SK-N-SH (cell line): ENCODE measurements around the gene STYK1. TPM values are rescaled to one million over a fixed set of nuclear protein-coding genes. Genes with fewer than 3 reads are reported as not detected.

Experiments used
- CTCF ChIA-PET: fragments of 300-600, 350-600 bp; formaldehyde crosslinking; extraction: SDS; loops from one replicate; lab custom pipeline; 2021; lab: Yijun Ruan, JAX
- POLR2A ChIA-PET: fragments of 350-600 bp; sonication (Branson Sonifier 250); formaldehyde crosslinking; extraction: SDS; loops from one replicate; lab custom pipeline; 2020; ENCODE audit warnings: antibody characterized with exemption, inconsistent platforms; lab: Yijun Ruan, JAX
- DNase-seq: peaks from one replicate; pipeline ENCODE4 v3.0.0; 2012
- H2AFZ ChIP-seq: fragments of 200-600 bp; sonication (generic); 2 replicates; pipeline ENCODE4 v1.8.1; 2016; ENCODE audit warnings: antibody characterized with exemption, mild to moderate bottlenecking, low read depth
- H3F3A ChIP-seq: fragments of 200-600 bp; sonication (generic); replicated peaks from 2 replicates; pipeline ENCODE3; 2016; ENCODE audit warnings: antibody characterized with exemption, mild to moderate bottlenecking; ENCODE audit not compliant: insufficient read depth
- H3K27ac ChIP-seq, 2 experiments: fragments of 200-500 bp in 1 of 2; fragments of 200-600 bp in 1 of 2; sonication (Bioruptor generic) in 1 of 2; sonication (generic), shearing (Covaris generic) in 1 of 2; 2 replicates each; pipeline versions ENCODE4 v1.5.1 to v1.6.1; 2014 to 2016; ENCODE audit warnings: low read depth in 2 of 2, inconsistent platforms in 1 of 2, low read length in 1 of 2, mild to moderate bottlenecking in 1 of 2, mixed read lengths in 1 of 2
- H3K27me3 ChIP-seq: fragments of 200-600 bp; sonication (generic), shearing (Covaris generic); 2 replicates; pipeline ENCODE4 v1.6.1; 2016; ENCODE audit warnings: mixed run types; ENCODE audit not compliant: insufficient read depth
- H3K36me3 ChIP-seq, 2 experiments: fragments of 200-500 bp in 1 of 2; fragments of 200-600 bp in 1 of 2; sonication (Bioruptor generic) in 1 of 2; sonication (generic) in 1 of 2; replicated peaks in 1 of 2; 2 replicates each; pipeline versions ENCODE3 to v1.5.1; 2014 to 2016; ENCODE audit warnings: low read length in 1 of 2, mild to moderate bottlenecking in 1 of 2; ENCODE audit not compliant: insufficient read depth in 2 of 2, control insufficient read depth in 1 of 2
- H3K4me1 ChIP-seq, 2 experiments: fragments of 200-500 bp in 1 of 2; fragments of 200-600 bp in 1 of 2; sonication (Bioruptor generic) in 1 of 2; sonication (generic), shearing (Covaris generic) in 1 of 2; 2 replicates each; pipeline versions ENCODE4 v1.5.1 to v1.6.1; 2014 to 2016; ENCODE audit warnings: low read depth in 1 of 2, low read length in 1 of 2, mixed run types in 1 of 2; ENCODE audit not compliant: insufficient read depth in 2 of 2, control insufficient read depth in 1 of 2
- H3K4me2 ChIP-seq: fragments of 200-600 bp; sonication (generic), shearing (Covaris generic); 2 replicates; pipeline ENCODE4 v1.6.1; 2017; ENCODE audit warnings: mixed run types
- H3K4me3 ChIP-seq, 2 experiments: fragments of 200-500 bp in 1 of 2; fragments of 200-600 bp in 1 of 2; sonication (Bioruptor generic) in 1 of 2; sonication (generic), shearing (Covaris generic) in 1 of 2; 2 replicates each; pipeline versions ENCODE4 v1.5.1 to v1.8.1; 2014 to 2016; ENCODE audit warnings: low read depth in 2 of 2, inconsistent platforms in 1 of 2, low read length in 1 of 2, mild to moderate bottlenecking in 1 of 2, mixed read lengths in 1 of 2, moderate library complexity in 1 of 2
- H3K79me2 ChIP-seq: fragments of 200-600 bp; sonication (generic); 2 replicates; pipeline ENCODE4 v1.8.1; 2017; ENCODE audit warnings: mild to moderate bottlenecking; ENCODE audit not compliant: insufficient read depth
- H3K9ac ChIP-seq: fragments of 200-600 bp; sonication (generic); 2 replicates; pipeline ENCODE4 v1.6.1; 2017; ENCODE audit warnings: mixed run types
- H3K9me2 ChIP-seq: fragments of 200-600 bp; sonication (generic); 2 replicates; pipeline ENCODE4 v1.6.1; 2017; ENCODE audit warnings: mixed run types
- H3K9me3 ChIP-seq: fragments of 200-600 bp; sonication (generic); 2 replicates; pipeline ENCODE4 v1.6.1; 2017; ENCODE audit warnings: mixed run types, mild to moderate bottlenecking, moderate library complexity
- H4K20me1 ChIP-seq: fragments of 200-600 bp; sonication (generic); 2 replicates; pipeline ENCODE4 v1.6.1; 2017; ENCODE audit warnings: mild to moderate bottlenecking, mixed run types; ENCODE audit not compliant: insufficient read depth
- ELF1 ChIP-seq: IDR thresholded peaks from 2 replicates; pipeline ENCODE4 v1.4.0; 2012
- FOXM1 ChIP-seq: IDR thresholded peaks from 2 replicates; pipeline ENCODE4 v1.4.0; 2012; ENCODE audit warnings: low read depth, mild to moderate bottlenecking
- IRF3 ChIP-seq: fragments of 150-350 bp; IDR thresholded peaks from 2 replicates; pipeline ENCODE4 v1.6.1; 2016; ENCODE audit warnings: mild to moderate bottlenecking, low read depth, low read length
- MAX ChIP-seq: IDR thresholded peaks from 2 replicates; pipeline ENCODE4 v1.4.0; 2012; ENCODE audit warnings: low read depth
- NFIC ChIP-seq: IDR thresholded peaks from 2 replicates; pipeline ENCODE4 v1.4.0; 2012; ENCODE audit warnings: borderline replicate concordance
- PBX3 ChIP-seq: IDR thresholded peaks from 2 replicates; pipeline ENCODE4; 2012
- REST ChIP-seq: IDR thresholded peaks from 2 replicates; pipeline ENCODE4 v1.6.1; 2012; ENCODE audit warnings: mild to moderate bottlenecking, low read depth, low read length, moderate library complexity
- RXRA ChIP-seq: IDR thresholded peaks from 2 replicates; pipeline ENCODE4 v1.4.0; 2012; ENCODE audit warnings: low read depth, mild to moderate bottlenecking, borderline replicate concordance
- SMC3 ChIP-seq: IDR thresholded peaks from 2 replicates; pipeline ENCODE4 v1.6.1; 2012; ENCODE audit warnings: low read depth, low read length, improper control_type of control experiment
- TEAD4 ChIP-seq: IDR thresholded peaks from 2 replicates; pipeline ENCODE4 v1.4.0; 2012; ENCODE audit warnings: mild to moderate bottlenecking, borderline replicate concordance; ENCODE audit not compliant: insufficient read depth
- USF1 ChIP-seq: IDR thresholded peaks from 2 replicates; pipeline ENCODE4 v1.4.0; 2012; ENCODE audit warnings: low read depth, borderline replicate concordance
- ZBTB33 ChIP-seq: IDR thresholded peaks from 2 replicates; pipeline ENCODE4 v1.4.0; 2012; ENCODE audit warnings: low read depth, borderline replicate concordance
- WGBS: methylation state at CpG from one replicate; pipeline ENCODE4 v1.1.6; 2017; ENCODE audit warnings: low lambda C conversion rate; 5-methylcytosine and 5-hydroxymethylcytosine counted together
- polyA plus RNA-seq, 3 experiments: library from polyadenylated mRNA; depleted of rRNA; stranded (reverse); fragments of >200 nt; gene quantifications; 2 replicates each; pipeline ENCODE4 v1.2.3, GENCODE V29; 2012

The STYK1 gene
- polyA plus RNA-seq, 1 of the 3 experiments (the other 2 are of a cell fraction): not detected

- H2AFZ ChIP-seq: no peak overlapping the region
- no peaks in the 10 kb centered on the region; a peak in 1 of 4 replicates for H3K4me1 ChIP-seq
- H3K9me2 ChIP-seq: no peaks in the 10 kb centered on the region
- CTCF ChIA-PET: interaction anchor here (1.2 kb wide), 1 partner anchor 9 kb away, joined by 3 read pairs; no protein-coding TSS in a partner anchor
- peak overlapping the region; percentile 58; the same call in 1 of the 2 replicates for H3K4me2 ChIP-seq
- peak overlapping the region; percentile 23; the same call in 1 of the 2 replicates for H3K9ac ChIP-seq
- H3K79me2 ChIP-seq: no peaks in the 10 kb centered on the region
- TF ChIP-seq ELF1: no peak
- TF ChIP-seq USF1: no peak
- no peak for TF ChIP-seq NFIC
- no peak for TF ChIP-seq ZBTB33
- TF ChIP-seq SMC3: no peak
- no peak for TF ChIP-seq IRF3
- H3F3A ChIP-seq: no peaks in the 10 kb centered on the region
- POLR2A ChIA-PET: no interaction called here
- no peaks in the 10 kb centered on the region for H3K9me3 ChIP-seq
- DNase-seq: peak; percentile 23
- H3K27ac ChIP-seq: peak overlapping the region in 1 of 2 experiments; percentile 37; a peak in 1 of 4 replicates
- H3K36me3 ChIP-seq: no peaks in the 10 kb centered on the region
- H3K4me3 ChIP-seq: peak overlapping the region; percentile 41 to 49; a peak in 2 of 4 replicates
- WGBS: 0% methylated on average over 14 of the region's 36 CpGs
- peaks cover 48% of the 10 kb centered on the region for H3K27me3 ChIP-seq
- no peaks in the 10 kb centered on the region for H4K20me1 ChIP-seq
These were observed 48.7 kb upstream of the STYK1 start for GRCh38 chr12:10722502-10722904.

- H3K27me3 ChIP-seq: peaks cover 42% of the 10 kb centered on the region
- H3K4me1 ChIP-seq: no peaks in the 10 kb centered on the region; a peak in 1 of 4 replicates
- no peaks in the 10 kb centered on the region for H3K9me2 ChIP-seq
- no peaks in the 10 kb centered on the region for H3F3A ChIP-seq
- peak overlapping the region; percentile 23; the same call in 1 of the 2 replicates for H3K9ac ChIP-seq
- H3K36me3 ChIP-seq: no peaks in the 10 kb centered on the region
- H2AFZ ChIP-seq: no peak overlapping the region
- no peak for DNase-seq
- H3K79me2 ChIP-seq: no peaks in the 10 kb centered on the region
- H3K4me3 ChIP-seq: peak overlapping the region; percentile 41 to 49; a peak in 2 of 4 replicates
- H3K9me3 ChIP-seq: no peaks in the 10 kb centered on the region
- ChIA-PET POLR2A (no interaction called here), CTCF (interaction anchor here (1.2 kb wide), 1 partner anchor 10 kb away, joined by 3 read pairs; no protein-coding TSS in a partner anchor)
- peak overlapping the region; percentile 58; the same call in 1 of the 2 replicates for H3K4me2 ChIP-seq
- H3K27ac ChIP-seq: peak overlapping the region in 1 of 2 experiments; percentile 37; a peak in 1 of 4 replicates
- WGBS: 1% methylated on average over 26 of the region's 26 CpGs
- H4K20me1 ChIP-seq: no peaks in the 10 kb centered on the region
- TF ChIP-seq SMC3 (no peak), TEAD4 (no peak), RXRA (no peak), REST (no peak), PBX3 (no peak), MAX (no peak), FOXM1 (no peak), ELF1 (no peak), IRF3 (no peak)
These were observed 48.0 kb upstream of the STYK1 start for GRCh38 chr12:10721651-10722501.
